Neural progenitor cell (in vitro differentiated cells): Measurements from ENCODE around the gene KIF21B.

Source experiments
- CTCF ChIP-seq: fragments of 200-600 bp; sonication (generic); IDR thresholded peaks from 2 replicates; pipeline ENCODE4 v1.5.1; 2017; ENCODE audit warnings: antibody characterized with exemption, mild to moderate bottlenecking
- EZH2 ChIP-seq: fragments of 200-600 bp; sonication (generic); IDR thresholded peaks from 2 replicates; pipeline ENCODE4 v1.6.1; 2017; ENCODE audit warnings: antibody characterized with exemption, mild to moderate bottlenecking, moderate library complexity

- TF ChIP-seq CTCF (no peak), EZH2 (no peak)
Measured at GRCh38 chr1:201059871-201060555, 36.5 kb upstream of the KIF21B start.
